Stimulated activated CD4-positive, alpha-beta T cell treated with anti-CD3 and anti-CD28 coated beads, Interleukin-12 subunit alpha, Interleukin-12 subunit beta, amount 100 ng/mL, for 4 hours (primary cell): ENCODE data around the gene COPRS.

Source experiments
- DNase-seq: peaks from one replicate; pipeline ENCODE4 v3.0.0-alpha.2; 2020

COPRS gene

DNA sequence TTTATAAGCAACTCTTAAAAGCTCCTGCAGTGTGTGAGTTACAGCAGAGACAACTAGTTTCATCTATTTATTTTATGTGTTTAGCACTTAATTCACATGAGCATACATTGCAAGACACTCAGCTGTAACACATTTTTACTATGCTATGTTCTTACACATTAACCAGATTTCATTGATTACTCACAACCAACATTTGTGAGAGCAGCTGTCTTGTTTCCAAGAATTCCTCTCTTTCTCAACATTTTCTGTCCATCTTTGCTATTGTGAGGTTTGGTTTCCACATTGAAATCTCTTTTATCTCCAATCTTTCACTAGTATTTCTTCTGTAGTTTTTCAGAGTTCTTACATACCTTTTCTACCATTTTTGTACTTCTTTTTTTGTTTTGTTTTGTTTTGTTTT, 51.2 kb downstream of the COPRS start:
- no peak for DNase-seq

DNA sequence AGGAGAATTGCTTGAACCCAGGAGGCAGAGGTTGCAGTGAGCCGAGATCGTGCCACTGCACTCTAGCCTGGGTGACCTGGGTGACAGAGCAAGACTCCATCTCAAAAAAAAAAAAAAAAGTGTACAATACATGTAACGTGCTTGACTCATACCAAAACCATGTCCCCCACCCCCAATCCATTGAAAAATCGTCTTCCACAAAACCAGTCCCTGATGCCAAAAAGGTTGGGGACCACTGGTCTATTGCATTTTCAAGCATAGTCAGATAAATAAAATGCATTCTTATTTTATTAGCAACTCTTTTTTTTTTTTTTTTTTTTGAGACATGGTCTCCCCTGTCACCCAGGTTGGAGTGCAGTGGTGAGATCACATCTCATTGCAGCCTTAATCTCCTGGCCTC, 52.1 kb downstream of the COPRS start:
- DNase-seq: no peak

DNA sequence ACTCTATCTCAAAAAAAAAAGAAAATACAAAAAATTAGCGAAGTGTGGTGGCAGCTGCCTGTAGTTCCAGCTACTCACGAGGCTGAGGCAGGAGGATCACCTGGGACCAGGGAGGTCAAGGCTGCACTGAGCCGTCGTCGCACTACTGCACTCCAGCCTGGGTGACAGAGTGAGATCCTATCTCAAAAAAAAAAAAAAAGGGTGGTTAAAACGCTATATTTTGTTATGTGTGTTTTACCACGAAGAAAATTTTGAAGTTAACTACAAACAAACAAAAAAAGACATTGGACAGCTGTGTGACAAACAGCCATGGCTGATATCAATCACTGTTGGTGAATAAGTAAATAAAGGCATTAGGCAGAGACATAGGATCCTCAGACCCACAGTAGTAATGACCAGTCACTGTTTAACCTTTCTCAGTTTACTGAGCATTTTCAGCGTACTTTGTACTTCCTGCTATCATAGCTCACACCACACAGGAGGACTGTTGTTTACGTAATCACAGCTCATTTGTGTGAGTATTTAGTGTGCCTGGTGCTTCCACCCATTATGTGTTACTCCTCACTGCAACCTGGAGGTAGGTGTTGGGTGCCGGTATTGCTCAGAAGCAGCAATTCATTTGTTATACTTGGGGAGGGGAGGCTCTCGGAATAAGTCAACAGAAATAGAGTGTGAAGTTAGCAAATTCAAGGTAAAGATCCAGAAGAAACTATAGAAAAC, 55.4 kb downstream of the COPRS start:
- DNase-seq: no peak

DNA sequence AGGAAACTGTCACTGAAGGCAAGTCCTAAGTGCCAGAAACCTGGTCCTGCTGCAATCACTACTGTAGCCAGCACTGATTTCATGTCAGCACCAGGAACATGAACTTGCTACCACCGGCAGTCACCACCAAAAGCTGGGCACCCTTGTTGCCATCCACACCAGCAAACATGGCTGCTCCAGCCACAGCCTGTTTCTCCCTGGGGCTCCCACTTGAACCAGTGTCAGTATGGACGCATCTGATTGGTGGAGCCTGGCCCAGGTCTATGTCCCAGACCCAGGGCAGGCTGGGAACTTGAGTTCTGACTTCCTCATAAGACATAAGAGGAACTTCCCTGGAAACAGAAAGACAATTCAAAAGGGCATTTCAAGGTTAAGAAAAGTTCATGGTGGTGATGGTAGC, 56.5 kb downstream of the COPRS start:
- no peak for DNase-seq
